ENCODE data around the gene AK5.

GRCh38 chr1:77292551-77292950, 10.7 kb downstream of the AK5 start:
- TF ChIP-seq CTCF (IDR thresholded peaks at IDR 0.05; ENCODE audit: low read depth, low read length) (no peak), EZH2phosphoT487 (IDR thresholded peaks at IDR 0.05; ENCODE audit: low read depth) (no peak)

Measured in OCI-LY3 (cell line).